Uterus (tissue), 4 donors: ENCODE data around the gene CCDC85A. TPM values are rescaled to one million over a fixed set of nuclear protein-coding genes. Genes with fewer than 3 reads are reported as not detected.

Experiments
- DNase-seq, 2 donors: peaks; one replicate each; pipeline ENCODE4 v3.0.0-alpha.2; 2019 to 2020
- H3K27ac ChIP-seq, 2 donors: fragments of 200-600 bp; sonication (generic); 1 replicate in 1 of 2; 2 replicates in 1 of 2; pipeline ENCODE4 v1.5.1; 2016 to 2018
- H3K27me3 ChIP-seq, 2 donors: fragments of 200-600 bp; sonication (generic); one replicate each; pipeline ENCODE4 v1.5.1; 2018 to 2019; ENCODE audit warnings: control low read depth in 1 of 2
- H3K36me3 ChIP-seq, 2 donors: fragments of 200-600 bp; sonication (generic); one replicate each; pipeline ENCODE4 v1.5.1; 2019; ENCODE audit warnings: control low read depth in 1 of 2
- H3K4me1 ChIP-seq, 2 donors: fragments of 200-600 bp; sonication (generic); one replicate each; pipeline ENCODE4 v1.5.1; 2018 to 2019; ENCODE audit warnings: control low read depth in 1 of 2
- H3K4me3 ChIP-seq, 2 donors: fragments of 200-600 bp; sonication (generic); 1 replicate in 1 of 2; 2 replicates in 1 of 2; pipeline ENCODE4 v1.5.1; 2018 to 2019; ENCODE audit warnings: mild to moderate bottlenecking in 1 of 2
- H3K9me3 ChIP-seq, 2 donors: fragments of 200-600 bp; sonication (generic); one replicate each; pipeline ENCODE4 v1.5.1; 2019; ENCODE audit warnings: control low read depth in 1 of 2
- POLR2A ChIP-seq, 2 donors: fragments of 450-650 bp; IDR thresholded peaks; one replicate each; pipeline ENCODE4 v1.6.1; 2016; ENCODE audit warnings: antibody characterized with exemption in 2 of 2, mild to moderate bottlenecking in 1 of 2, moderate library complexity in 1 of 2
- intact Hi-C: fragments of 100-400 bp; cut with DNase I; formaldehyde crosslinking; loops from one replicate; pipeline ENCODE4 v1.15.1; 2023; ENCODE audit warnings: low total_unique reads
- total RNA-seq, 4 donors: library from RNA; depleted of rRNA in 3 of 4; stranded (reverse); fragments of >200 nt in 3 of 4; gene quantifications; one replicate each; pipeline versions ENCODE4 v1.1.0 to v1.2.4, GENCODE V29; 2014 to 2023
- TF ChIP-seq, protein P1 (sequence below), 4 experiments: fragments of 200-600 bp in 2 of 4; fragments of 450-650 bp in 2 of 4; sonication (generic) in 2 of 4; IDR thresholded peaks; one replicate each; pipeline ENCODE4 v1.5.1; 2016 to 2019; ENCODE audit warnings: antibody characterized with exemption in 4 of 4, mild to moderate bottlenecking in 2 of 4, moderate library complexity in 1 of 4
- donor health status: DM: yes; HTN: yes; CAD: no.

CCDC85A gene
- total RNA-seq, 4 donors from 2014 or later, result 4.7 to 23.2 (median 16.8) TPM

- Histone ChIP-seq H3K27me3 (no peaks in the 10 kb centered on the region), H3K9me3 (no peaks in the 10 kb centered on the region), H3K27ac (no peak overlapping the region), H3K4me1 (no peaks in the 10 kb centered on the region), H3K36me3 (no peaks in the 10 kb centered on the region), H3K4me3 (no peak overlapping the region)
- DNase-seq, result no peak
- TF ChIP-seq, protein P1, sequence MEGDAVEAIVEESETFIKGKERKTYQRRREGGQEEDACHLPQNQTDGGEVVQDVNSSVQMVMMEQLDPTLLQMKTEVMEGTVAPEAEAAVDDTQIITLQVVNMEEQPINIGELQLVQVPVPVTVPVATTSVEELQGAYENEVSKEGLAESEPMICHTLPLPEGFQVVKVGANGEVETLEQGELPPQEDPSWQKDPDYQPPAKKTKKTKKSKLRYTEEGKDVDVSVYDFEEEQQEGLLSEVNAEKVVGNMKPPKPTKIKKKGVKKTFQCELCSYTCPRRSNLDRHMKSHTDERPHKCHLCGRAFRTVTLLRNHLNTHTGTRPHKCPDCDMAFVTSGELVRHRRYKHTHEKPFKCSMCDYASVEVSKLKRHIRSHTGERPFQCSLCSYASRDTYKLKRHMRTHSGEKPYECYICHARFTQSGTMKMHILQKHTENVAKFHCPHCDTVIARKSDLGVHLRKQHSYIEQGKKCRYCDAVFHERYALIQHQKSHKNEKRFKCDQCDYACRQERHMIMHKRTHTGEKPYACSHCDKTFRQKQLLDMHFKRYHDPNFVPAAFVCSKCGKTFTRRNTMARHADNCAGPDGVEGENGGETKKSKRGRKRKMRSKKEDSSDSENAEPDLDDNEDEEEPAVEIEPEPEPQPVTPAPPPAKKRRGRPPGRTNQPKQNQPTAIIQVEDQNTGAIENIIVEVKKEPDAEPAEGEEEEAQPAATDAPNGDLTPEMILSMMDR (IDR thresholded peaks at IDR 0.05), result no peak
- TF ChIP-seq POLR2A (IDR thresholded peaks at IDR 0.05), result no peak
- intact Hi-C loops, result no loop called here
Observed at GRCh38 chr2:56268856-56269255, 85.1 kb downstream of the CCDC85A start.

DNA sequence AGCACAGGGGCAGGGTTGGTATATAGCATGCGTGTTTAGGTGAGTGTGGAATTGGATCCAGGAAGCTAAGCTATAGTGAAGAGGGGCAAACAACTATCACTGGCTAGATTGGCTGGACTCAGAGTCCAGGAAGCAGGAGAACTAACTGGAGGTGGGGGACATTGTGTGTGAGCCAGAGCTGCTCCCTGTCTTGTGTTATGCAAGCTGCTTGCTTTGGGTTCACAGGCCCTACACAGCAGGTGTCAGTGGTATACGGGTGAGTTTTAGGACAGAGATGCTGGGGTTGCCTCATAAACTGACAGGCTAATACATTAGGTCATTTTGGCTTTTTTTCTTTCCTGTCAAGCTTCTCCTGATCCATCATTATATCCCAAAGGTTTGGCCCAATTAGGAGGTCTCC is 87.5 kb downstream of the CCDC85A start:
- no peak for DNase-seq
- H3K36me3 ChIP-seq, result no peaks in the 10 kb centered on the region
- intact Hi-C loops, result no loop called here
- no peaks in the 10 kb centered on the region for H3K27me3 ChIP-seq
- no peaks in the 10 kb centered on the region for H3K4me1 ChIP-seq
- H3K4me3 ChIP-seq, result no peak overlapping the region
- H3K27ac ChIP-seq, result no peak overlapping the region
- TF ChIP-seq, protein P1 (IDR thresholded peaks at IDR 0.05), result no peak
- TF ChIP-seq POLR2A (IDR thresholded peaks at IDR 0.05), result no peak
- no peaks in the 10 kb centered on the region for H3K9me3 ChIP-seq

DNA sequence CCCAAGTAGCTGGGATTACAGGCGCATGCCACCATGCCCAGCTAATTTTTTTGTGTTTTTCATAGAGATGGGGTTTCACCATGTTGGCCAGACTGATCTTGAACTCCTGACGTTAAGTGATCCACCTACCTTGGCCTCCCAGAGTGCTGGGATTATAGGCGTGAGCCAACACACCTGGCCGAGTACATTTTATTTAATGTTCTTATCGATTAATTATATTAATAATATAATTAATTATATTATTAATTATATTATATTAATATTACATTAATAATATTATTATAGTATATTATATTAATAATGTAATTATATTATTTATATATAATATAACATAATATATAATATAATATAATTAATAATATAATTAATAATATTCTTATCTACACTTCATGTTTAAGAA is 101.4 kb downstream of the CCDC85A start:
- no peak for DNase-seq
- no peak overlapping the region for H3K4me3 ChIP-seq

GRCh38 chr2:56286936-56287335 is 103.1 kb downstream of the CCDC85A start:
- Histone ChIP-seq H3K27ac (peak overlapping the region in 1 of 2 donors; percentile 40), H3K4me3 (no peak overlapping the region), H3K36me3 (no peaks in the 10 kb centered on the region), H3K9me3 (no peaks in the 10 kb centered on the region), H3K4me1 (no peaks in the 10 kb centered on the region), H3K27me3 (no peaks in the 10 kb centered on the region)
- DNase-seq, result no peak
- no peak for TF ChIP-seq POLR2A (IDR thresholded peaks at IDR 0.05)
- TF ChIP-seq, protein P1 (IDR thresholded peaks at IDR 0.05), result no peak
- intact Hi-C loops, result no loop called here

More for the DNA sequence above, 101.4 kb downstream of the CCDC85A start:
- Histone ChIP-seq H3K9me3 (no peaks in the 10 kb centered on the region), H3K27me3 (no peaks in the 10 kb centered on the region), H3K36me3 (no peaks in the 10 kb centered on the region), H3K4me1 (no peaks in the 10 kb centered on the region), H3K27ac (no peak overlapping the region)
- intact Hi-C loops, result no loop called here
- no peak for TF ChIP-seq POLR2A (IDR thresholded peaks at IDR 0.05)
- TF ChIP-seq, protein P1 (IDR thresholded peaks at IDR 0.05), result no peak

DNA sequence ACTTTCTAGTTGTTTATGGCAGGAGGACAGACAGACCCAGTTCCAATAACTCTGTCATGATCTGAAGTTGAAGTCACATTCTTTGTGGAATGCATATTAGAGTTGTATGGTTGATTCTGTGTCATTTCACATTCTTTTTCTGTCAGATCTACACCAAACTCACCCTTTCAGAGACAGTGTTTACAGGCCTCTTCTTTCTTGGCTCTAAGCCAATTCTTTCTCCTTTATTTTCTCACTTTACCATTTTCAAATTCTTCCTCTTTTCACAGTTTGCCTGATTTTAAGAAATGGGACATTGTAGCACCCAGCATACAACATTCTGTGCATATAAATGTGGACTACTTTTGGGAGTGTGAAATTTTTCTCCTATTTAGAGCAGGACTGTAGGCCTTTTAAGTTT is 103.7 kb downstream of the CCDC85A start:
- no peak for TF ChIP-seq POLR2A (IDR thresholded peaks at IDR 0.05)
- TF ChIP-seq, protein P1 (IDR thresholded peaks at IDR 0.05), result no peak
- intact Hi-C loops, result no loop called here
- no peak overlapping the region for H3K4me3 ChIP-seq
- H3K9me3 ChIP-seq, result no peaks in the 10 kb centered on the region
- peak overlapping the region in 1 of 2 donors; percentile 40 for H3K27ac ChIP-seq
- no peaks in the 10 kb centered on the region for H3K4me1 ChIP-seq
- no peak for DNase-seq
- no peaks in the 10 kb centered on the region for H3K36me3 ChIP-seq
- no peaks in the 10 kb centered on the region for H3K27me3 ChIP-seq
